Body of pancreas (tissue), 4 donors: ENCODE data around the gene CRYBB1.

Experiments used
- CTCF ChIP-seq, 7 experiments: fragments of 450-650 bp in 4 of 7; fragments of 200-600 bp in 3 of 7; sonication (generic) in 3 of 7; IDR thresholded peaks; one replicate each; pipeline ENCODE4 v1.5.1; 2016 to 2019; ENCODE audit warnings: antibody characterized with exemption in 7 of 7
- POLR2A ChIP-seq, 3 donors: fragments of 450-650 bp; IDR thresholded peaks; one replicate each; pipeline ENCODE4 v1.6.1; 2016; ENCODE audit warnings: antibody characterized with exemption in 3 of 3, mild to moderate bottlenecking in 2 of 3

GRCh38 chr22:26634189-26634588 is 16.4 kb upstream of the CRYBB1 start:
- TF ChIP-seq CTCF (IDR thresholded peaks at IDR 0.05) (no peak), POLR2A (IDR thresholded peaks at IDR 0.05) (no peak)
